NCI-H1930 (cell line): ENCODE data around the gene OXNAD1.
A peak's percentile ranks its signal among the peaks of the same experiment; 100 is the strongest.

Source experiments
- DNase-seq, 2 experiments: peaks; one replicate each; lab custom pipeline; 2025; lab: John Stamatoyannopoulos, UW

Gene OXNAD1

DNA sequence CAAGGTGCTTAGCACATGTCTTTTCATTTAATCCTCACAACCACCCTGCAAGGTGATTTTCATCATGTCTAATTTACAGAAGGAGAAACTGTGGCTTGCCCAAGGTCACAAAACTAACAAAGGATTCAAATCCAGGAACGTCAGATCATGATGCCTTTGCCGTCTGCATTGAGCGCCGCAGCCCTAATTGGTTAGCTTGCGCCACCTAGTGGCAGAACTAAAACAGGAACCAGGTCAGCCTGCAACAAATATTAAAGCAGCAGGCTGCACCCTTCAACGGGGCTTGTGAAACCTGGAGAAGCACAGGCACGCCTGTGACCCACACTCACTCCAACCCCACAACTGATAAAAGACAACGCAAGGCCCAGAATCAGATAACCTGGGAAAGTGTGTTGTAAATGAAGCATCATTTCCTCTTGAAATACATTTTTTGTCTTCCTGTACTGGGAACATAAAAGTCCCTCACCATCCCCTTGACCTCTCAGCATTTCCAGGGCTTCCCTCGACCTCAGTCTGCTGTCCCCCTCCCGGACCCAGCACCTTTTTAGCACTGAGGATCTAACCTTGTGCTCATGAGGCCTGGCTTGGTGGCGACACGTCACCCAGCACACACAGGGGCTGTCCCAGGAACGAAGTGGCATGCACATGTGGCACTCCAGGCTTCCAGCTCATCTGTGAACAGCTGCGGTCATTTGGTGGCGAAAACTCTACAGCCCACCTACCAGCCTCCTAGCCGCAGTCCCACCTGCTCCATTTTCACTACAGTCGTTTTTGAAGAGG lies 17.5 kb upstream of the OXNAD1 start:
- DNase-seq = peak; percentile 69

DNA sequence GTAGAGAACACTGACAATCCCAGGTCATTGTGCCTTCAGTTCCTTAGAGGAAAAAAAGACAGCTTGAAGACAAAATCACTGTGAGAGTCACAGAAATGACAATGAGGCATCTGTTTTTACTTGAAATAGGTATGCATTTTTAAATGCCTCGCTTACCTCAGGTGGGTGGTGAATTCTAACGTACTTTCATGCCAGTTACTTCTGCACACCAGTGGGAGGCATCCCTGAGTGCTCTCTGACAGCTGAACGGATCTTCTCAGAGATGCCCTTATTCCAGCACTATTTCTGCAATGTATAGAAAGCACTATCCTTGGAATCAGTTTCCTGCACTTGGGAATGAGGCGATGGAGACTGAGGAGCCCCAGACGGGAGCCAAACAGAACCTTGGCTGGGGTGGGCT lies 16.5 kb upstream of the OXNAD1 start:
- DNase-seq = no peak

DNA sequence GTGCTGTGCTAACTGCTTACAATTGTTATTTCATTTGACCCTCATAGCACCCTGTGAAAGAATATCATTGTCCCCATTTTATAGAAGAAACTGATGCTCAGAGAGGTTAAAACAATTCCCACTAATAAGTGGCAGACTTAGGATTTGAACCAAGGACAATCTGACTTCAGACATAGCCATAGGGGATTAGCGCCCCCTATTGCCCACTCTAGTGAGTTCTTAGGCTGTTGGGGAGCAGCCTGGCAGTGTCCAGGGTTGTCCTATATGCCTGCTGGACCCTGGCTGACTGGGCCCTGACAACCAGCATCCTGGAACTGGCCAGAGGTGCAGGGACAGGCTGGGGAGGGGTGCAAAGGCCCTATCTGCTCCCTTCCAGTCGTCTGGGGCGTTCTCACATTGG lies 15.7 kb upstream of the OXNAD1 start:
- DNase-seq = no peak

DNA sequence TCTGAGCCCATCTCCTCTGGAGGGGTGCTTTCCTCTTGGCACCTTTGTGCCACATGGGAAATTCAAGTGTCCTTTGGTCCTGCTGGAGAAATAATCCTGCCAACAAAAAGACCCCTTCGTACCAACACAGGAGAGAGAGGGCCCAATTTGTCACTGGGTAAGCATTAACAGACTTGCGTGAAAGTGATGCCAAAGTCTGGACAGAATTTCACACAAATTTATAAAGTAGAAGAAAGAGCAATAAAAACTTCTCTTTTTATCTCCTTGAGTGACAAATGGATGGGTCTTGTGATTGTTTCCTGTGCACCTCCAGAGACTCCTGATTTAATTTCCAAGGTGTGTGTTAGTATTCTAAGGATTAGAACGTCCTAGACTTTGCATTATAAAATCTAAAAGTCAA lies 15.1 kb upstream of the OXNAD1 start:
- DNase-seq = no peak

DNA sequence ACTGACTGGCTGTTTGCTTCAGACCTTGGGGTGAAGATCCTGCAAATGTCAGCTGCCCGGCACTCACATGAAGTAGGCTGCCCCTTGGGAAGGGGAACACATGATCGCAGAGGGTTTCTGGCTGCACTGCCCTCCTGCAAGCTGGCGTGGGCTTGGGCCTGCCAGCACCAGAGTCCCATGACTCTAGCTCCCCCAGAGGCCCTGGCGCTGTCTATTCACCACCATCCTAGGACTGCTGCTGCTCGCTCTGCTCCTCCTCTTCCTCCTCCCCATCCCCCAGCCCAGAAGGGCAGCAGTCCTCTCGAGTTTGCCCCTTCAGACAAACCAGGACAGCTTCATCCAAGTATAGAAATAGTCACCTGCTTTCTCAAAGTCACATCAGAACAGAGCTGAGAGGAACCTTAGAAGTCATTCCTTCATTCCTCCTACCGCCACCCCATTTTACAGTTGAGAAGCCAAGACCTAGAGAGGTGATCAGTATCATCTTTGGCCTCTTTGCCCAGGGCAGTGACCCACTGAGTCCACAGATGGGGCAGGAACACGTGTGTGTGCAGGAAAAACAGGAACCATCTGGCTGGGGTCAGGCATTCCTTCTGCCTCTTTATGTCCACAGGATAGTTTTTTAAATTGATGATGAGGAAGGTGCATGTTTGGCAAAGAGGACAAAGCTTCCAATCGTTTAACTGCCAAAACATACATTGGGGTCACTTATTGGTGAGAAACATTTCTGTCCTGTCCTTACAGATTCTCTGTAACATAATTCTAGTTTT lies 13.5 kb upstream of the OXNAD1 start:
- DNase-seq = no peak

DNA sequence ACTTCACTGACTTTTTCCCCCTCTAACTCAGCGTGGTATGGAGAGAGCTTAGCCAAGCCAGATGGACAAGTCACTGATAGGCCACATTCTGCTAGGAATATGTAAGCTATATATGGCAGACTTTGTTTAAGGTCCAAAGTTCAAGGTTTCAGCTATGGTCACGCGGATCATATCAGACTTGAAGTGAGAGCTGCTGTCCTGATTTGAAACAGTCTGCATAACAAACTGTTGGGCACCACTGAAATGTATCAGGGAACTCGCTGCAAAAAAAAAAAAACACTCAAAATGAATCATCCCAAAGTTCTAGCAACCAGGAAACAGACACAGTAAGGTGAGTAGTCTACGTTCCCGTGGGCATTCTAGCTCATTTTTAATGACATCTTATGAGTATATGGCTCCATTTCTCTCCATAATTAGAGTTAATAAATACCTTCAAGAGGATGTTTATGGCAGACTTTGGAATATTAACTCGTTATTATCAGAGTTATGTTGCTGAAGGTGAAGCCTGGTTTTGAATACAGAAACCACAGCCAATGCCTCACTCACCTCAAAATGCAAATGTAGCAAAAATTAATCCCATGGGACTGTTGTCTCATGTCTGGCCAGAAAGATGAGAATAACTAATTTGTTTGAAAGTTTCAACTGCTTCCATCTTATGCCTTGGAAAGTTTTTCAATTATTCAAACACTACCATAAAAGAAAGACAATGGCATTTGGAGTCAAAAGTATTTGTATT lies 12.6 kb upstream of the OXNAD1 start:
- no peak for DNase-seq

DNA sequence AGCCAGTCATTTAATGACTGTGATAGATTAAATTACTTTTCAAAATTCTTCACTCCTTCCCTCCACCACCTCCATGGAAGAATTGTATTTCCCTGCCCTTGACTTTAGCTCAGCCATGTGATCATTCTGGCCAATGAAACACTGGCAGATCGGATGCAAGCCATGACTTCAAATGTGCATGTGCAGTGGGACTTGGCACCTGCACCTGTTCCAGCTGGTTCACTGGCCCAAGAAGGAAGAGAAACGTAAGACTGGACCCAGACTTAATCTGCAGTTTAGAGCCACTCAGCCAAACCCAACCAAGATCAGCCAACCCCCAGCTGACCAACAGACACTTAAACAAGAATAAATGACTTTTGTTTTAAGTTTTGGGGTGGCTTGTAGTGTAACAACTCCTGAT lies 12.0 kb upstream of the OXNAD1 start:
- no peak for DNase-seq

DNA sequence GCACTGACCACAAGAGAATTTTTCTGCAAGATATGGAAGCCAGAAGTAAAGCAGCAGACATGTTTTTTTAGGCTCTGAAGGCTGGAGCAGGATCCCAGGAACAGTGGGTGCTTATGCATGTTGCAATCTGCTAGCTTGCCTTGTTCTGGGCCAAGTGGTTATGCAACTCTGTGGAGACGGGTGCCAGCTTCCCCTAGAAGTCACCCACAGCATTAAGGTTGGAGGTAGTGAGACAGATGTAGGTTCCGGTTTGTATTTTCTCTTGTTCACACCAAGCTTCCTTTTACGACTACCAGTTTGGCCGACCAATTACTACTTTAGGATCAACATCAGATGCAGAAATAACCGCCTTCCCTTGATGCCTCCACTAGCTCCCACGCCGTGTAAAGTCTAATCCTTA lies 11.4 kb upstream of the OXNAD1 start:
- DNase-seq = no peak

DNA sequence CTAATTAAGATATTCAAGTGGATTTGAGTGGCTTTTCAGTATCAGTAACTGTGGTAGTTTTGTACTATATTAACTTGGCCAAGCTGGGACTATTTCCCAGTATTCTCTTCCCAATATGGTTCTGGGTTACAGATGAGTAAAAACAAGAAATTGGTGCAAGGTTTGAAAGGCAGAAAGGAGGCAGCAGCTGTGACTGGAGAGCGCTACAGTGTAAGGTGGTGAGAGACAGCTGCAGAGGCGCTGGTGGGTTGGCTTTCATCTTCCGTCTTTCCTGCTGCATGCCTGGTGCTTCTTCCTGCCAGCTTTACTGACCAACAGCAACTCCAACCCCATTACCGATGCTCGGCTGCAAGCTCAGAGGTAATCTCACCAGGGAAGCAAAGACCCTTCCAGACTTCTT lies 10.1 kb upstream of the OXNAD1 start:
- DNase-seq = peak in 1 of 2 experiments; percentile 10

DNA sequence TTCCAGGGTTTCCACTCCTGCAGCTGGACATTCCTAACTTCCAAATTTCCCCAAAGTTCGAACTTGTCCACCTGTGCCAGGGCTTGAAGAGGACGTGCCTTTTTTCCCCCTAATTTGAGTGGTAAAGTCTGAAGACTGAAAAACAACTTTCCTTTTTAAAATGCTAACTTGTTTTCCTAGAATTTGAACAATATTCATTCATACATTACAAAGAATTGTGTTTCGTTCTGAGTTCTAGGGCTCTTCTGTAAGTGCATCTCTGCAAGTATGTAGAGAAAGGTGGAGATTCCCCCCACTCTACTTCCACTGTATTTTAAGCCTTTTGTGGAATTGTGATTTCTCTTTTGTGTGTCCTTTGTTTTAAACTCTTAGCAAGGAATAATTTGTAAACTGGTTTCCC lies 9.7 kb upstream of the OXNAD1 start:
- no peak for DNase-seq

DNA sequence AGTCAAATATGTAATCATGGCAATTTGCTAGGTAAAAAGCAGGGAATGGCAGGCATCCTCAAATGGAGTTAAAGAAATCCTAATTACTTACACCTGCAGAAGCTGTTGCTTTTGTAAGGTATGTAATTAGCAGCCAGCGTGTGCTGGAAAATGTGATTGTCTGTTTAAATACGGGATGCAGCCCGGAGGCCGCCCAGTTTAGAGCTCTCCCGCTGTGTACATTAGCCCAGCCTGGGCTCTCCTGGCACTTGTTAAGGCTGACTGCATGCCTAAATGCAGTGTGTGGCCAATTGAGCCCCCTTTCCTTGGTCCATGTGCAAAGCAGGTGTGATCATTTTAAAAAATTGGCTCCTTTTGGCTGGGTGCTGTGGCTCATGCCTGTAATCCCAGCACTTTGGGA lies 9.3 kb upstream of the OXNAD1 start:
- DNase-seq = peak; percentile 49 to 72

DNA sequence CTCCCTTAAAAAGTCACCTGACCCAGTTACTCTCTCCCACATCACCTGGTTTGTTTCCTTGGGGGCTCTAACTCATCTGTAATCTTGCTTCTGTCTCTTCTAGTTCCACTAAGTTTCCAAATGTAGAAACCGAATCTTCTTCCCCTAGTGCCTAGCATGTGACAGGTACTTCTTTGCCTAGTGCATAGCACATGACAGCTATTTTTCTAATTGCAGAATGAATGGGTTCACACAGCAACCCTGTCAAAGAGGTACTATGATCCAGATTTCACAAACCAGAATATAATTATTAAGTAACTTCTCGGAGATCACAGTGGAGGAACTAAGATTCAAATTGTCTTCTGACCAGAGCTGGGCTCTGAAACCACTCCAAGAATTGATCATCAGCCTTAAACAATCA lies 7.7 kb upstream of the OXNAD1 start:
- DNase-seq = no peak

DNA sequence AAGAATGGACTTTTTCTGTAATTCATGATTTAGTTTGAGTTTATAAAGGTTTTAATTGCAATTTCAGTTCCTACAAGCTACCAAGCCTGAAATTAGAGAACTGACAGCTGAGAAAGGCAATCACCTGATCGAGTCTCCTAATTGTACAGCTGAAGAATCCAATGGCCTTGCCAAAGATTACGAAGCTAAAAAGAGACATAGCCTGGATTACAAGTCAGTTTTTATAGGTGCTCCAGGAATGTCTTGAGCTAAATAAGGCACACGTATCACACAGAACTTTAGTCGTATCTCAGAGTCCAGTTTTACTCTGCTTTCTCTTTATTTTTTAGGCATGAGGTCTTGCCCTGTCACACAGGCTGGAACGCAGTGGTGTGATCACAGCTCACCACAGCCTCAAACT lies 6.8 kb upstream of the OXNAD1 start:
- DNase-seq = no peak

DNA sequence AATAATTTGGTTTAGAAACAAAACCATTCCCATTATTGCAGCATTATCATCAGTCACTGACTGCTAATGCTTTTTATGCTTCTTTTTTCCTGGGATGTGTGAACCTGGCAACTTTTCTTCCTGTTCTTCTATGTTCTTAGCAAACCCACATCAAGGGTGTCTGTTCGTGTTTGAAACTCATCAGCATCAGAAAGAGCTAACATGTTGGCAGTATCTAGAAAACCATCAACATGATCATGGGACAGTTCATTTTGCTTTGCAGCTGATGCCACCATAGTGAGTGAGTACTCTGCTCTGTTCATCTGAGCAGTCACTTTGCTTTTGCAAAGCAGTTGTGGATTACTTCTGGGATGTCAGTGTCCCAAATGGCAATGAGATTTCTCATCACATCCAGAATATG lies 6.1 kb upstream of the OXNAD1 start:
- no peak for DNase-seq

DNA sequence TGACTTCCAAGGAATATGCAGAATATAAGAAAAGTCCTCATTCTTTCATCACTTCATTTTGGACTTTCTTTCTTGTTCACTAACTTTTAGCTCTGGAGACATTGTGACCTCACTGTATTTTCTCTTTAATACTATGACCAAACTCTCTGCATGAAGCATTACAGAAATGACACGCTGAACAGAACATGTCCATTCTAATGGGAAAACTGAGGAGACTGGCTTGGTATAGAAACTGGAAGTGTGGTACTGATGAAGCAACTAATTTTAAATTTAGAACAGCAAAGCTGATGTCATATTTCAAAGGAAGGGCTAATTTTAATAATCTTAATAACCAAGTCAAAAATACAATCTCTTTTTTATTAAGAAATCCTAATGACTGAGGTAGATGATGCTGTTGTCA lies 5.0 kb upstream of the OXNAD1 start:
- DNase-seq = no peak

DNA sequence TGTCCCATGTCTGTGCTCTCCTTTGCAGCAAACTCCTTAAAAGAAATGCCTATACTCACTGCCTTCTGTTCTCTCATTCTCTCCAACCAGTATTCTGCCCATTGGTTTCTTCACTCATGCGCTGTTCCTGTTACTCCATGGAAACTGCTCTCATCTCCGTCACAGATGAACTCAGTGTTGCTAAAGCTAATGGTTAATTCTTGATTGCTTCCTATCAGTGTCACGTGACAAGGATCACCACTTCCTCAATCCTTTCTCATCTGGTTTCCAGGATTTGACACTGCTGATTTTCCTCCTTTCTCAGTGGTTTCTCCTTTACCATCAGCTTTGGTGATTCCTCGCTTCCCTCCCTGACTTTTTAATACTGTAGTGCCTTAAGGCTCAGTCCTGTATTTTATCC lies 2.8 kb upstream of the OXNAD1 start:
- DNase-seq = no peak

DNA sequence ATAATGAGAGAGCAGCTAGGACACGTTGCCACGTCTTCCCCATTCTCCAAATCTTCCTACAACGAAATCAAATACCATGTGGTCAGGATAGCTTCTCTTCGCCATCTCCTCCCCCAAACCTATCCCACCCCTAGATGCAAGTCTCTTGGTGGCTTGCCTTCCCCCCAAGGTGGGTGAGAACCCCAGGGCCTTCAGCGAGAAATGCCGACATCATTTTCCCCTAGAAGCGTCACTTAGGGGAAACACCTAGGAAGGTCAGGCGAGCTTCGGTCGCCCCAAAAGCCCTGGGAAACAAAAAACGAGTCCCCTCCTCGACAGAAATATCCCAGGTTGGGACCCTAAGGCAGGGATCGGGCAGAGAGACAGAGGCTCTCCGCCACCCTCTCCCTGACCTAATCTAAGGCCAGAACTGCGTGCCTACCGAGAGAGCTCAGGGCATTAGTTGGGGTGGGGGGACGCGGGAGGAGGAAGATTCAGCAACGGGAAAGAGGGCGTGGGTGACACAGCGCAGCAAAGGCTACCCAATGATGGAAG lies 771 bp upstream of the OXNAD1 start:
- no peak for DNase-seq

DNA sequence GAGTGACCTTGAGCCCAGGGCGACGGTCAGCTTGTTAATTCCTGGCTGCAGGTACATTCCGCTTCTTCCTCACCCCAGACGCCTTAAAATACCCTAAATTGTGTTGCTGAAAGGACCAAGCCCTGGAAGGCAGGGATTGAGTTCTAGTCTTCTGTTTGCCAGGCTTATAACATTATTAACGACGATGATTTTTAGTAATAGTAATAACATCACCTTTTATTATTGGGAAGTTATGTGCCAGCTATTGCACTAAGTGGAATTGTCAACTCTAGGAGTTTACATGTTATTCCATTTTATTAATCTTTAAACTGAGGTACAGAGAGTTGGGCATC lies 409 bp downstream of the OXNAD1 start:
- no peak for DNase-seq

DNA sequence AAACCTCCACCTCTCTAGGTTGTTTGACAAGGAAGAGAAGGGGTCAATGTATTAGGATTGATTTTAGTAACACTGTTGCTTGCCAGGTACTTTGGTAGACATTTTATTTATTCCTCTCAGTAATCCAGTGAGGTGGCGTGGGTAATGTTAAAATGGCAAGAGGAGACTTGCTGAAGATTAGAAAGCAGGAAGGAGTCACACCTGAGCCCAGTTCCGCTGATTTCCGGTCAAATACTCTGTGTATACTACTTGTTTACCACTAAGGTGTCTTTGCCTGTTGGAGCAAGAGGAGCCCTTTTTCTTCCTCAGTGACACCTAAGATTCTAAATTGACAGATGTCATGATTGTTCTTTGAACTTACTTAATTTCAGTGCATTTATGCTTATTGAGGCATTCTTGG lies 1.7 kb downstream of the OXNAD1 start:
- no peak for DNase-seq

DNA sequence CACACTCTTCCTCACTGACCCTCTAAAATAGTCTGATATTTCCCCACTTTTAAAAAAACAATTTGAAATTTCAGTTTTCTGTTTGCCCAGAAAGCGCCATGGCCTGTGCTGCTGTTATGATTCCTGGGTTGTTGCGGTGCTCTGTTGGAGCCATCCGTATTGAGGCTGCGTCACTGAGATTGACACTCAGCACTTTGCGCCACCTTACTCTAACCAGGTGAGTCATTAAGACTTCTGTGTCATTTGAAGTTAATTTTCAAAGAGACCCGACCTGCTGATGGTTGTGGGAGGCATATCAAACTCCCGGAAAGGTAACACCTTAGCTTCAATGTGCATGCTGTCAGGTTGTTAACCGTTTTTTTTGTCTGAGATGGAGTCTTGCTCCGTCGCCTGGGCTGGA lies 5.8 kb downstream of the OXNAD1 start:
- DNase-seq = no peak

DNA sequence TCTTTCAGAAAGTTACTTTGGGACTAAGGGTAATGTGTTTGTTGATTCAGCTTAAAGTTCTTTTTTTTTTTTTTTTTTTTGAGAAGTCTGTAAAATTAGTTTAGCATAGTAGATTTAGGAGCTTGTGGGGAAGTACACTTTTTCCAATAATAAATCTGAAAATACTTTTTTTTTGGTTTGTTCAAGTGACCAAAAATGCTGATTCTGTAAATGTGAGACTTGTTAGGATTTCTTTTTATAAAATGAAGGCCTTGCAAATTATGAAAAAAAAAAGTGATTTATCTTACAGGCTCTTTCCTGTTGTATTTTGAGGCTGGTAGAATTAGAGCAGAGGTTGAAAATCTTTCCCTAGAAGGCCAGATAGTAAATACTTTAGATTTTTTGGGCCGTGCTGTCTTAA lies 7.6 kb downstream of the OXNAD1 start:
- DNase-seq = no peak

DNA sequence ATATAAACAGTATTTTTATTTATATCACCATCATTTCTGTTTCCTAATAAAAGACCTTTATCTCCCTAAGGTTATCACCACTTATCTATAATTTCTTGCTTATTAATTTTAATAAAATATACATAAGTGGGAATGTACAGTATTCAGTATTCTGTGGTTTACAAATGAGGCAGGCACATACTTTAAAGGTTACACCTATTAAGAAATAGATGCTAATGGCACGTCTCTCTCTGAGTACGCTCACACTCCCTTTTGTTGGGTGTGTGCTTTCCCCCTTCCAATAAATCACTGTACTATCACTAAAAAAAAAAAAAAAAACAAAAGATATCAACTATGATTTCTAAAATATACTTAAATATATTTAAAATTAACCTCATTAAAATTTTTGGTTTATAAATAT lies 8.9 kb downstream of the OXNAD1 start:
- DNase-seq = no peak

DNA sequence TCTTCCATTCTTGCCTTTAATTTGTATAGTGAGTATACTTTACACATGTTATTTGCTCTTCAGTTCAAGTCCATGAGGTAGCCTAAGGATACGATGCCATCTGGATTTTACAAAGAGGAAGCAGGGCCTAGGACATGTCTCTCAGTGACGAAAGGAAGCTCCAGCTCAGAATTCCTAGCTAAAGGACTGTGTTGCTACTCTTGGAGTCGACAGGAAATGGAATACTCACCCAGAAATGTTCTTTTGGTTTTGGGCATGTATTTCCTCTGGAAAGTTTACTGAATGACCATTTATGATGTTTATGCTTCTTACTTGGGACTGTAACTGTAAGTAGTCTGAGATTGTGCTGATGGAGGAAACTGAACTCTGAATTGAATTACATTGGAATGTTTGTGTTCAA lies 12.5 kb downstream of the OXNAD1 start:
- no peak for DNase-seq
